ENCODE measurements around the gene PRKG1. TPM values are rescaled to one million over a fixed set of nuclear protein-coding genes. Genes with fewer than 3 reads are reported as not detected.

PRKG1 gene
- total RNA-seq, 4 donors from 2014 or later: 17.1 to 36.4 (median 25.8) TPM

DNA sequence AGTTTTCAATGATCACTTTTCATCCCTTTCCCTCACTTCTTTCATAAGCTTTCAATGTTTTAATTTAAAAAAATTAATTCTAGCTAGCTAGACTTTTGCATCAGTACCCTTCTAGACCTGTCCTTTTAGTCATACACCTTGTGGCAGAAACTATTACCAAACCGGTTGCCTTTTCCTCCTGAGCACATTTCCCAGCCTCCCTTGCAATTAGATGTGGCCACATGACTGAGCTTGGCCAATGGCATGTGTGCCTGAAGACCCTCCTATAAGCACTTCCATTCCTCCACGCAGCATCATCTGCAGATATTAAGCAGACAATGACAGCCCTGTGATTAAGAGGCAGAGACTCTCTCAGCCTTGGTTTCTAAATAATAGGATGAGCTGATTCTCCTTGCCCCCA, 1252.1 kb downstream of the PRKG1 start:
- ATAC-seq (ENCODE audit: low FRiP score) (no peak), DNase-seq (ENCODE audit: low spot score) (no peak)
- TF ChIP-seq, protein P1, sequence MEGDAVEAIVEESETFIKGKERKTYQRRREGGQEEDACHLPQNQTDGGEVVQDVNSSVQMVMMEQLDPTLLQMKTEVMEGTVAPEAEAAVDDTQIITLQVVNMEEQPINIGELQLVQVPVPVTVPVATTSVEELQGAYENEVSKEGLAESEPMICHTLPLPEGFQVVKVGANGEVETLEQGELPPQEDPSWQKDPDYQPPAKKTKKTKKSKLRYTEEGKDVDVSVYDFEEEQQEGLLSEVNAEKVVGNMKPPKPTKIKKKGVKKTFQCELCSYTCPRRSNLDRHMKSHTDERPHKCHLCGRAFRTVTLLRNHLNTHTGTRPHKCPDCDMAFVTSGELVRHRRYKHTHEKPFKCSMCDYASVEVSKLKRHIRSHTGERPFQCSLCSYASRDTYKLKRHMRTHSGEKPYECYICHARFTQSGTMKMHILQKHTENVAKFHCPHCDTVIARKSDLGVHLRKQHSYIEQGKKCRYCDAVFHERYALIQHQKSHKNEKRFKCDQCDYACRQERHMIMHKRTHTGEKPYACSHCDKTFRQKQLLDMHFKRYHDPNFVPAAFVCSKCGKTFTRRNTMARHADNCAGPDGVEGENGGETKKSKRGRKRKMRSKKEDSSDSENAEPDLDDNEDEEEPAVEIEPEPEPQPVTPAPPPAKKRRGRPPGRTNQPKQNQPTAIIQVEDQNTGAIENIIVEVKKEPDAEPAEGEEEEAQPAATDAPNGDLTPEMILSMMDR (IDR thresholded peaks at IDR 0.05): no peak

DNA sequence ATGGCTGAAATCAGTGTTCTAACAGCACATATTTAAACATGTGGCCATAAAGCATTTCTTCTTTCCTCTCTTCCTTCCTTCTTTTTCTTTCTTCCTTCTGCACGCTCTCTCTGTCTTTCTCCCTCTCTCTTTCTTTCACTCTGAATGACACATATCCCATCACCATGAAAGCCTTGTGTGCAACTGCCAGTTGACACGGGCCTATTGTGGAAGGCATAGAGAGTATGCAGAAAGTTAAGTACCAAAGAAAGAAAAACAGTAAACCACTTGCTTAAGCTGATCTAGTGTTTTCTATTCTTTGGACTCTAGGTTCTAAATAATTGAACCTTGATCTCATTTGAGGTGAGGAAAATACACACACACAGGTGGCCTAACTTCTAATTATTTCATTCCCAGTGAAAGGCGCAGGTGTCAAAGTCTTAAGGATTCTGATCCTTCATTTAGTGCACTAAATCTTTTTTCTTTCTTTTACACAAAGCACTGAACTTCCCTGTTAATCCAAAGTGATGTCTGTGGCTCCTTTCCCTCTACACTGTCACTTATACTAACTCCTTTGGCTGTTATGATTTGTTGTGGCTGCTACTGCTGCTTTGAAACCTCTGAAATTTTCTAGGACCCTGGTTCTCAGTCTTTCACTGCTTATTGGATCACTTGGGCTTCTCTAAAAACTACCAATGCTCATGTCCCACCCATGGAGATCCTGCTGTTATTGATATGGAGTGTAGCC, 1257.5 kb downstream of the PRKG1 start:
- no peak for ATAC-seq (ENCODE audit: low FRiP score)
- no peak for DNase-seq (ENCODE audit: low spot score)
- TF ChIP-seq, protein P1 (IDR thresholded peaks at IDR 0.05): no peak

DNA sequence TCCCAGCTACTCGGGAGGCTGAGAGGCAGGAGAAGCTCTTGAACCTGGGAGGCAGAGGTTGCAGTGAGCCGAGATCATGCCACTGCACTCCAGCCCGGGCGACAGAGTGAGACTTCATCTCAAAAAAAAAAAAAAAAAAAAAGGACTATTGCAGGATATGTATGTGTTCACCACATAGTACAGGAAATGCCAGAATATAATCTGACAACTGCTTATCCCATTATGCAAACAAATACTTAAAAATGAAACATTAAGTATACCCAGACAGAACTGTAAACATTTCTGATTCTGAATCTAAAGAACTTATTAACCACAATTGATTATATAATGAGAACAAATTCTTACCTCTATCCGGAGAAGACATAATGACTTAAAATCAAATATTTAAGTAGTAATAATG, 1258.5 kb downstream of the PRKG1 start:
- TF ChIP-seq, protein P1 (IDR thresholded peaks at IDR 0.05): no peak
- DNase-seq (ENCODE audit: low spot score) (no peak), ATAC-seq (ENCODE audit: low FRiP score) (no peak)

DNA sequence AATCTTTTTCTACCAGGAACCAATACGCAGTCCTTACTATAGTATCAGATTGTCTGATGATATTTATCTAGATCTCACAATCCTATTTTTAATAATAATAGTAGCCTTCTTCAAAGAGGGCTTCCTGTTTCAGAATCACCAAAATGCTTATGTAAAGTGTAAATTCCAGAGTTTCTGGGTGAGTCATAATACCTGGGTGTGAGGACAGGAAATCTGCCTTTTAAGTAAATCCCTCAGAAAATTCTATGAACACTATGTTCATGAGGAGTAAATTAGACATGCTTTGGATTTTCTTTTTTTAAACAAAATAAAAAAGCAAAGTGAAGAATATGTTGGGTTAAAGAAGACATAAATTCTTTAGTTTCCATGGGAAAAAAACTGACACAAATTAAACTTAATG, 1260.3 kb downstream of the PRKG1 start:
- DNase-seq (ENCODE audit: low spot score) (no peak), ATAC-seq (ENCODE audit: low FRiP score) (no peak)
- TF ChIP-seq, protein P1 (IDR thresholded peaks at IDR 0.05): no peak

DNA sequence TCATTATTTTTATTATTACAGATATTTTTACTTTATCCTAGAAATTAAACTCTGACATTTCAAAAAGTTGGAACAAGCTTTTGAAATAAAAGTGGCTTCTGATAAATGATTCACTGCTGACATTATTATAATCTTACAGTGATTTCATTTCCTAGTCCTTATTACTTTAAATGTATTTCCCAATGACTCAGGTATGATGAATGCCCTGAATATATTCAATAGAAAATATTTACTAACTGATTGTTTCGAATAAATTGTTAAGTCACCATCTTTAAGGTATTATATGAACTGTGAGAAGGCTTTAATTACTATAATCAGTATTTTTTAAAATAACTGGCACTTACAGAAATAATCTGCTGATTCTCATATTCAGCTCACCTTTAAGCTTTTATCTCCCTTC, 1261.4 kb downstream of the PRKG1 start:
- TF ChIP-seq, protein P1 (IDR thresholded peaks at IDR 0.05): no peak
- ATAC-seq (ENCODE audit: low FRiP score): no peak
- no peak for DNase-seq (ENCODE audit: low spot score)

DNA sequence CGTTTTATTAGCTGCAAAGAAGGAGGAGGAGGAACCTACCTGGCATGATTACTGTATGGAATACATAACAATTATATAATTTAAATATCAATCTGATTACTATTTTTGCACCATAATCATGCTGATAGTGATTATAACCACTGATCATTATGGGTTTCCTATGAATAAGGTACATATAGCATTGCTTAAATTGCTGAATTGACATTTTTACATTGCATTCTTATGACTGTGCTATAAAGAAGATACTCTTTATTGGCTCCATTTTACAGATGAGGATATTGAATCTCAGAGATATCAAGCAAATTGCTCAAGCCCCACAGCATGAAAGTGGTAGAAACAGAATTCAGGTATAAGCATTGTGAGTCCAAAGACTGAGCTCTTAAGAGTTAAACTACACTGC, 1262.9 kb downstream of the PRKG1 start:
- ATAC-seq (ENCODE audit: low FRiP score): no peak
- TF ChIP-seq, protein P1 (IDR thresholded peaks at IDR 0.05): no peak
- no peak for DNase-seq (ENCODE audit: low spot score)

DNA sequence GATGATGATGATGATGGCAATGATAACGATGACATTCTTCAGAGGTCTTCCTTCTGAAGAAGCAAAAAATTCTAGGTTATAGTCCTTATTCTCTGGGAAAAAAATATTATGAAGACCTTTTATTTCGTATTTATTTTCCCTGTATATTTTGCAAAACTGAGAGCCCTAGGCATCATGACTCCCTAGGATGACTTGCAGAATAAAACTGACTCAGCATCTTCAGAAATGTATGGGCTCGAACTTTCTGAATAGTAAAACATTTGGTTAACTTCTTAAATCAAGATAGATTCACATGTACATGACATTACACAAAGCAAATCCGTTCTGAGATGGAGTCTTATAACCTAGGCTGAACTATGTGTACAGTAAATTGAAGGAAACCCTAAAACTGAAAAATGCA, 1269.2 kb downstream of the PRKG1 start:
- ATAC-seq (ENCODE audit: low FRiP score): no peak
- no peak for DNase-seq (ENCODE audit: low spot score)
- TF ChIP-seq, protein P1 (IDR thresholded peaks at IDR 0.05): no peak

All from omental fat pad (tissue), 4 donors.